Heart left ventricle (tissue), 16 donors: ENCODE measurements around the gene CAMTA1. TPM values are rescaled to one million over a fixed set of nuclear protein-coding genes. Genes with fewer than 3 reads are reported as not detected.

Source experiments
- ATAC-seq, 4 donors: fragments of 200-7000 bp; cut with Tn5 transposase; one replicate each; pipeline ENCODE4 v1.9.1; 2020 to 2022; ENCODE audit warnings: moderate library complexity in 4 of 4, mild to moderate bottlenecking in 3 of 4, moderate number of reproducible peaks in 1 of 4
- DNase-seq, 5 donors: peaks; one replicate each; pipeline ENCODE4 v3.0.0-alpha.2; 2020
- H3K27ac ChIP-seq, 12 donors: fragments of 200-600 bp; sonication (generic) in 4 of 12; one replicate each; pipeline versions ENCODE4 v1.5.0 to v1.8.0; 2016 to 2022; ENCODE audit warnings: mild to moderate bottlenecking in 2 of 12
- H3K27me3 ChIP-seq, 9 donors: fragments of 200-600 bp; sonication (generic) in 2 of 9; one replicate each; pipeline versions ENCODE4 v1.5.1 to v1.8.0; 2016 to 2022; ENCODE audit warnings: mild to moderate bottlenecking in 3 of 9
- H3K36me3 ChIP-seq, 9 donors: fragments of 200-600 bp; sonication (generic) in 2 of 9; one replicate each; pipeline versions ENCODE4 v1.5.0 to v1.8.0; 2018 to 2022; ENCODE audit warnings: mild to moderate bottlenecking in 2 of 9
- H3K4me1 ChIP-seq, 12 donors: fragments of 200-600 bp; sonication (generic) in 4 of 12; one replicate each; pipeline versions ENCODE4 v1.5.0 to v1.8.0; 2016 to 2022; ENCODE audit warnings: mild to moderate bottlenecking in 3 of 12
- H3K4me3 ChIP-seq, 12 donors: fragments of 200-600 bp; sonication (generic) in 4 of 12; one replicate each; pipeline versions ENCODE4 v1.5.0 to v1.8.0; 2017 to 2022; ENCODE audit warnings: mild to moderate bottlenecking in 9 of 12, moderate library complexity in 4 of 12
- H3K9me3 ChIP-seq, 12 donors: fragments of 200-600 bp; sonication (generic) in 4 of 12; one replicate each; pipeline versions ENCODE4 v1.5.0 to v1.8.0; 2016 to 2022; ENCODE audit warnings: mild to moderate bottlenecking in 1 of 12
- POLR2A ChIP-seq, 2 donors: fragments of 450-650 bp; IDR thresholded peaks; one replicate each; pipeline ENCODE4 v1.6.1; 2017; ENCODE audit warnings: antibody characterized with exemption in 2 of 2, mild to moderate bottlenecking in 2 of 2, moderate library complexity in 2 of 2
- WGBS, 4 donors: extraction: QIAGEN DNeasy Blood & Tissue Kit in 2 of 4; methylation state at CpG; one replicate each; pipeline versions ENCODE4 v1.1.5 to v1.1.7; 2013 to 2018; 5-methylcytosine and 5-hydroxymethylcytosine counted together
- intact Hi-C, 10 donors: fragments of 100-400 bp; cut with DNase I; formaldehyde crosslinking; loops; one replicate each; pipeline versions ENCODE4 v1.11.1 to v1.14.2; 2022
- polyA plus RNA-seq, 2 donors: library from polyadenylated mRNA; stranded (reverse); fragments of 200-250 nt; gene quantifications; one replicate each; pipeline ENCODE4 v1.2.3, GENCODE V29; 2013
- total RNA-seq, 9 donors: library from RNA; depleted of rRNA in 2 of 9; stranded (reverse); fragments of >200 nt in 2 of 9; fragmentation: NEBNext Ultra II Directional in 3 of 9; extraction: Animal tissue kit (Norgen Biotek cat#: 25700) in 3 of 9; gene quantifications; one replicate each; pipeline versions ENCODE4 v1.1.0 to v1.2.4, GENCODE V29; 2016 to 2023
- TF ChIP-seq, protein P1 (sequence below), 12 donors: fragments of 200-600 bp; sonication (generic) in 4 of 12; IDR thresholded peaks; one replicate each; pipeline versions ENCODE4 v1.5.0 to v1.8.0; 2018 to 2022; ENCODE audit warnings: antibody characterized with exemption in 12 of 12, mild to moderate bottlenecking in 5 of 12
- donor health status: ischemic (EF 13 %, LVEDD 7.1; RV severe dilation, severe dysfunction).
- donor health status: healthy with polysubstance abuse.
- donor health status: DM: no; HTN: yes; CAD: no.
- donor health status: DM: no; HTN: no; CAD: no.
- donor health status: ischemic (EF 25% LVEDD 6.9; RV normal size, moderate dysfunction).
- donor health status: ischemic (EF 25% LVEDD 5.7; RV mildly dilated, moderate dysfunction).
- donor health status: healthy.
- donor health status: DM: yes; HTN: yes; CAD: no.
- donor health status: ischemic (EF 35%, LVEDD 5.7; RV mildly dilated, moderate dysfunction).
- donor health status: nonischemic (EF 11% LVEDD 7.7; RV severe dilation, severe dysfunction).
- donor health status: DM: yes; HTN: yes; CAD: no.
- donor health status: PGD.
- donor health status: ischemic (EF 29% LVEDD 5.4; RV normal size, mild dysfunction).
- donor health status: nonischemic (EF 23%, LVEDD 6.1; RV moderate dilation, normal function).

CAMTA1 gene
- total and polyA plus RNA-seq, 11 donors = 114 to 303 (median 137) TPM

DNA sequence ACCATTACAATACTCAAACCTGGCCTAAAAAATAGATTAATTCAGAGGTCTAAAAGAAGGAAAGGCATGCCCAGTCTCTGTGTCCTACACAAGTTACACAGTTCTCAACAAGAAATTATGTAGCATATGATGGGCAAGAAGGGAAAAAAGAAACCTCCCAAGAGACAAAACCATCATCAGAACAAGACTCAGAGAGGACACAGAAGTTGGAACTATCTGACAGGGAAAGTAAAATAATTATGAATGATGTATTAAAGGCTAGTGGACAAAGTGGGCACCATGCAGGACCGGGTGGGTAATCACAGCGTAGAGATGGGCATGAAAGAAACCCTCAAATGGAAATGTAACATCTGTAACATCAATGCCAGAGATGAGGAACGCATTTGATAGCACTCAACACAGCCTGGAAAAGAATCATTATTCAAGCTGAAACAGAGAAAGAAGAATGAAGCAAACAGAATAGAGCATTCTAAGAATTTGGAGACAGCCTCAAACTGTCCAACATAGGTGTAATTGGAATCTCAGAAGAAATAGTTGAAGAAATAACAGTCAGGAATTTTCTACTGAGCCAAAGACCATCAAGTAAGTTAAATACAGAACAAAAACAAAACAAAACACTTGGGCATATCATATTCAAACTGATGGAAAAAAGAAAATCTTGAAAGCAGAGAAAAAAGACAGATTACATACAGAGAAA lies 1028.6 kb downstream of the CAMTA1 start:
- no peak for ATAC-seq
- intact Hi-C loops = no loop called here
- 87 to 95% (median 95%) methylated on average over 3 of the region's 3 CpGs for WGBS, 4 donors

More for the DNA sequence above, 1028.6 kb downstream of the CAMTA1 start:
- H3K36me3 ChIP-seq = peaks cover 0 to 98% (median 55%) of the 10 kb centered on the region in 9 donors
- H3K27ac ChIP-seq = no peak overlapping the region
- no peak overlapping the region for H3K4me3 ChIP-seq
- H3K9me3 ChIP-seq = peaks cover 0 to 14% (median 8%) of the 10 kb centered on the region in 12 donors
- TF ChIP-seq, protein P1, sequence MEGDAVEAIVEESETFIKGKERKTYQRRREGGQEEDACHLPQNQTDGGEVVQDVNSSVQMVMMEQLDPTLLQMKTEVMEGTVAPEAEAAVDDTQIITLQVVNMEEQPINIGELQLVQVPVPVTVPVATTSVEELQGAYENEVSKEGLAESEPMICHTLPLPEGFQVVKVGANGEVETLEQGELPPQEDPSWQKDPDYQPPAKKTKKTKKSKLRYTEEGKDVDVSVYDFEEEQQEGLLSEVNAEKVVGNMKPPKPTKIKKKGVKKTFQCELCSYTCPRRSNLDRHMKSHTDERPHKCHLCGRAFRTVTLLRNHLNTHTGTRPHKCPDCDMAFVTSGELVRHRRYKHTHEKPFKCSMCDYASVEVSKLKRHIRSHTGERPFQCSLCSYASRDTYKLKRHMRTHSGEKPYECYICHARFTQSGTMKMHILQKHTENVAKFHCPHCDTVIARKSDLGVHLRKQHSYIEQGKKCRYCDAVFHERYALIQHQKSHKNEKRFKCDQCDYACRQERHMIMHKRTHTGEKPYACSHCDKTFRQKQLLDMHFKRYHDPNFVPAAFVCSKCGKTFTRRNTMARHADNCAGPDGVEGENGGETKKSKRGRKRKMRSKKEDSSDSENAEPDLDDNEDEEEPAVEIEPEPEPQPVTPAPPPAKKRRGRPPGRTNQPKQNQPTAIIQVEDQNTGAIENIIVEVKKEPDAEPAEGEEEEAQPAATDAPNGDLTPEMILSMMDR (IDR thresholded peaks at IDR 0.05) = no peak
- TF ChIP-seq POLR2A (IDR thresholded peaks at IDR 0.05) = no peak
- H3K4me1 ChIP-seq = no peaks in the 10 kb centered on the region
- DNase-seq = no peak
- H3K27me3 ChIP-seq = no peaks in the 10 kb centered on the region

Other genes with a start within 250 kb of the CAMTA1 start
- 10 to 100 TPM; 13.1 to 20.6 (median 16.5) TPM for gene NOL9, start 230.9 kb upstream of the CAMTA1 start, total RNA-seq
- 1 to 10 TPM; 5.7 to 5.8 TPM for gene NOL9, start 230.9 kb upstream of the CAMTA1 start, polyA plus RNA-seq
- gene TAS1R1, start 230.1 kb upstream of the CAMTA1 start, total RNA-seq = not detected
- not detected for gene TAS1R1, start 230.1 kb upstream of the CAMTA1 start, polyA plus RNA-seq
- 10 to 100 TPM in 7 of 9 donors, 1 to 10 TPM in 2; 6.4 to 23.1 (median 11.8) TPM for gene ZBTB48, start 205.5 kb upstream of the CAMTA1 start, total RNA-seq
- gene ZBTB48, start 205.5 kb upstream of the CAMTA1 start, polyA plus RNA-seq = 10 to 100 TPM; 12.4 to 17.0 TPM
- gene KLHL21, start 182.6 kb upstream of the CAMTA1 start, total RNA-seq = 100 to 1,000 TPM in 1 of 9 donors, 10 to 100 TPM in 8; 38.7 to 179 (median 65.4) TPM
- 10 to 100 TPM; 28.6 to 47.8 TPM for gene KLHL21, start 182.6 kb upstream of the CAMTA1 start, polyA plus RNA-seq
- gene PHF13, start 171.7 kb upstream of the CAMTA1 start, total RNA-seq = 10 to 100 TPM in 2 of 9 donors, 1 to 10 TPM in 7; 3.5 to 11.2 (median 7.9) TPM
- gene PHF13, start 171.7 kb upstream of the CAMTA1 start, polyA plus RNA-seq = 1 to 10 TPM; 2.9 to 7.3 TPM
- 10 to 100 TPM in 7 of 9 donors, 1 to 10 TPM in 2; 7.5 to 20.7 (median 12.1) TPM for gene THAP3, start 160.6 kb upstream of the CAMTA1 start, total RNA-seq
- gene THAP3, start 160.6 kb upstream of the CAMTA1 start, polyA plus RNA-seq = 10 to 100 TPM; 21.7 to 22.1 TPM
- gene DNAJC11, start 83.6 kb upstream of the CAMTA1 start, total RNA-seq = 10 to 100 TPM; 42.4 to 67.4 (median 61.2) TPM
- gene DNAJC11, start 83.6 kb upstream of the CAMTA1 start, polyA plus RNA-seq = 10 to 100 TPM; 45.1 to 47.8 TPM